Memory B cell (primary cell): ENCODE measurements around the gene AP5Z1.

Experiments used
- ATAC-seq: fragments of 150-1000 bp; cut with Tn5 transposase; 2 replicates; pipeline ENCODE4 v1.10.0; 2021; ENCODE audit warnings: low read depth, mild to moderate bottlenecking, moderate library complexity
- DNase-seq, 2 donors: peaks; one replicate each; pipeline ENCODE4 v3.0.0; 2022; ENCODE audit warnings: low spot score in 2 of 2
- H3K27ac Mint-ChIP-seq: one replicate; pipeline ENCODE4 v1.8.0; 2022; ENCODE audit warnings: mild to moderate bottlenecking, moderate library complexity, mixed read lengths
- H3K27me3 Mint-ChIP-seq: one replicate; pipeline ENCODE4 v1.8.0; 2022; ENCODE audit warnings: mixed read lengths
- H3K36me3 Mint-ChIP-seq: one replicate; pipeline ENCODE4 v1.8.0; 2022; ENCODE audit warnings: mild to moderate bottlenecking, mixed read lengths
- H3K4me1 Mint-ChIP-seq: one replicate; pipeline ENCODE4 v1.8.0; 2022; ENCODE audit warnings: mixed read lengths
- H3K4me3 Mint-ChIP-seq: one replicate; pipeline ENCODE4 v1.8.0; 2022; ENCODE audit warnings: mild to moderate bottlenecking, moderate library complexity, mixed read lengths
- H3K9me3 Mint-ChIP-seq: one replicate; pipeline ENCODE4 v1.8.0; 2022; ENCODE audit warnings: mixed read lengths

Gene AP5Z1

DNA sequence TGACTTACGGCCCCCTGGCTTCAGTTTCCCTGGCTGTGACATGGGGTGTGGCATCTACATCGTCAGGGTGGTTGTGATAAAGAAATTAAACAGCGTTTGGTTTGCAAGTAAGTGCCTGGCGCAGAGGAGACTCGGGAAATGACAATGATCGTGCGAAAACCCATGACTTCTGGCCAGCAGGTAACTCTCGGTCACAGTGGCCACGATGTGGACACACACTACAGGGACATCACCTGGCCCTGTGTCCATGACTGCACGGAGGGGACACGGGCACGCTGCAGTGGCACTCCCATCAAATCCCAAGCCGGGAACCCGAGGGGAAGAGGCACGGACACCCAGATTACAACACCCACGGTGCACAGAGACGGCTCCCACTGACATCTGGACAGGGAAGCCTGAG lies 57.8 kb downstream of the AP5Z1 start:
- no peak overlapping the region for H3K4me3 Mint-ChIP-seq

DNA sequence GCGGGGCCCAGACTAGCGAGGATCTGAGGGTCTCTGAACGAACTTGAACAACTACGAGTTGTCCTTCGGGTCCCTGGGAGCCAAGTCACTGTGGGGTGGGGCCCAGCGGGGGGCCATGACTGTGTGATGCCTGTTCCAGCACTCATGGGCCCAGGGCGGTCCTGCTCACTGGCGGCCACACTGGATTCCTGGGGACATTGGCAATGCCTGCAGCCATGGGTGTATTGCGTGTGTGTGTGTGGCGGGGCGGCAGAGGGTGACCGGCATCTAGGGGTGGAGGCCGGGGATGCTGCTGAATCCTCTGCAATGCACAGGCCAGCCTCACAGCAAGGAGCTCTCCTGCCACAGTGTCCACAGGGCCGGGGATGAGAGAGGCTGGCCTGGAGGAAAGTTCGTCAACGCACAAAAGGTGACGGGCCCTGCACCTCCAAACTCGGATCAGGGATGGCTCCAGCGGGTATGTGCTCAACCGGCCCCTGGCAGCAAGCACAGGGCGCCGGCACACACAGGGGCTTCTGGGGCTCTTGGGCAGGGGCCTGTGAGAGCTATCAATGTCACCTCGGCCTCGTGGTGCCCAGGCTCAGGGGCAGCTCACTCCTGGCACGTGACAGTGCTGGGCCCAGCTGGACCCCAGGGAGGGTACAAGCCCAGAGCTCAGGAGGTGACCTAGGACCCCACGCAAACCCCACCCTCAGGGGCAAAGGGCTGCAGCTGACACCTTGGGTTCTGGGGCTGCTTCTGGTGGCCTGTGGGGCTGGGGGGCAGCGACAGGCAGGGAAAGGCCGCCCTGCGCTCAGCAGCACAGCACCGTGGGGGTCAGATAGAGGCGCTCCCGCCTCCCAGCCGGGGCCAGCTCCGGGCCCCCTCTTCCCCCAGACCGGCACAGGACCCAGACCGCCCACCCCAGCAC lies 58.5 kb downstream of the AP5Z1 start:
- H3K27me3 Mint-ChIP-seq = peaks cover 6% of the 10 kb centered on the region
- no peak for DNase-seq
- H3K9me3 Mint-ChIP-seq = no peaks in the 10 kb centered on the region
- no peak overlapping the region for H3K27ac Mint-ChIP-seq
- H3K4me1 Mint-ChIP-seq = no peaks in the 10 kb centered on the region
- no peak overlapping the region for H3K4me3 Mint-ChIP-seq
- no peaks in the 10 kb centered on the region for H3K36me3 Mint-ChIP-seq
- no peak for ATAC-seq

More for the DNA sequence above, 57.8 kb downstream of the AP5Z1 start:
- ATAC-seq (no peak), DNase-seq (no peak)
- H3K36me3 Mint-ChIP-seq = no peaks in the 10 kb centered on the region
- H3K27ac Mint-ChIP-seq = no peak overlapping the region
- peaks cover 6% of the 10 kb centered on the region for H3K27me3 Mint-ChIP-seq
- no peaks in the 10 kb centered on the region for H3K9me3 Mint-ChIP-seq
- no peaks in the 10 kb centered on the region for H3K4me1 Mint-ChIP-seq

DNA sequence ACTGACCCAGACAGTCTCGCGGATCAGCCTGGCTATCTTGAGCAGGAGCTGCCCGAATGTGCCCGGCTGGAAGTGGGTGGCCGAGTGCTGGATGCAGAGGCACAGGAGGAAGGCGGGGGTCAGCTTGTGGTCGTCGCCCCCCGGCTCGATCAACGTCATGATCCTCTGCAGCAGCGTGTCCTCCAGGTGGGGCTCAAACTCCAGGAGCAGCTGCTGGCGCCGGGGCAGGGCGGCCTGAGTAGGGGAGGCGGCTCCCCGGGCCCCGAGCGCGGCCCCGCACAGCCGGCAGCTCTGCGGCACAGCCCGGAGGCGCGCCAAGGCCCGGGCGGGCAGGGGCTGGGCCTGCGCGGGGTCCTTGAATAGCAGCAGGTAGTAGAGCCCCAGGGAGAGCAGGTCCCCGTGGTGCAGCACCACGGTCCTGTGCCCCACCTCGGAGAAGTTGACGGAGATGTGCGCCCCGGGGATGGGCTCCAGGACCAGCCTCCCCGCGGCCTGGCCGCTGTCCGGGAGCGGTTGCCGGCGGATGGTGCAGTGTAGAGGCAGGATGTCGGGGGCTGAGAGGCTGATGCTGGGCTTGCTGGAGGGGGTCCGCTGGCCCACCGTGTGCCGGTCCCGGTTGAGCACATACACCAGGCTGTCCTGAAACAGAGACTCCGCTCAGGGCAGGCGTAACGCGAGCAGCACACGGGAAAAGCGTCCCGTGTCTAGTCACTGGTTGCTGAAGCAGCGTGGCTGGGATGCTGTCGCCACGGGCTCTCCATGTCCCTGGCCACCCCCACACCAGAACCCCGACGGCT lies 59.4 kb downstream of the AP5Z1 start:
- H3K4me3 Mint-ChIP-seq = no peak overlapping the region
- H3K9me3 Mint-ChIP-seq = no peaks in the 10 kb centered on the region
- peaks cover 6% of the 10 kb centered on the region for H3K27me3 Mint-ChIP-seq
- no peak overlapping the region for H3K27ac Mint-ChIP-seq
- no peaks in the 10 kb centered on the region for H3K4me1 Mint-ChIP-seq
- DNase-seq (no peak), ATAC-seq (no peak)
- H3K36me3 Mint-ChIP-seq = no peaks in the 10 kb centered on the region

DNA sequence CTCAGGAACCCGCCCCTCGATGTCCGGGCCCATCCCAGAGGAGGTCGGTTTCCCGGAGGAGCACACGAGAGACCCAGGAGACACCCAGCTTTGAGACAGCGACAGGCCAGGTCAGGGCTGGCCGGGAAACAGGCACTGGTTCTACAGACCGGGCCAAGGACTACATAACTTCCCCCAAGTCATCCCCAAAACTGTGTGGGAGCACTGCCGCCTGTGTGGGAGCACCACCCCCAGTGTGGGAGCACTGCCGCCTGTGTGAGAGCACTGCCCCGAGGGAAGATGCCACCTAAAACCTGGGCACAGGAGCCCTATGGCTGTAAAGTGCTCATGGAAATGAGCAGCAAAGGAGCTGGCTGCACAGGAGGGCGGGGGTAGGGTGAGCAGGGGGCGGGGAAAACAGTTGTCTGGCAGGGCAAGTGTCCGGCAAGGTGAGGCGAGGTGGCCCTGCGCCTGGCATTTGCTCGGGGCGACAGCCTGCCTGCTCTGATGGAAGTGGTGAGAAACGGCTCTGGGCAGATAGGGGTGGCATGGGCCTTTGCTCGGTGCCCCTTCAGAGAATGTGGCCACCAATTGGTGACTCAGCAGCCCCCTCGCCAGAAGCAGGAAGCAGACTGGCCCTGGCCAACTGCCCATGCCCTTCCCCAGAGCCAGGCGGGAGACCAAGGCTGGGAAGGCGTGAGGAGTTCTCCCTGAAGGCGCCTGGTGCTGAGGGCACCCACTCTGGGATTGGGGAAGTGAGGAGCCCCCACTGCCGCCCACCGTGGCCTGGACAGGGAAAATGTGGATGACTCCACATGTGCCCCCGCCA lies 60.2 kb downstream of the AP5Z1 start:
- Mint-ChIP-seq H3K9me3 (no peaks in the 10 kb centered on the region), H3K4me3 (no peak overlapping the region), H3K36me3 (no peaks in the 10 kb centered on the region), H3K27me3 (peaks cover 6% of the 10 kb centered on the region), H3K27ac (no peak overlapping the region), H3K4me1 (no peaks in the 10 kb centered on the region)
- ATAC-seq (no peak), DNase-seq (no peak)

DNA sequence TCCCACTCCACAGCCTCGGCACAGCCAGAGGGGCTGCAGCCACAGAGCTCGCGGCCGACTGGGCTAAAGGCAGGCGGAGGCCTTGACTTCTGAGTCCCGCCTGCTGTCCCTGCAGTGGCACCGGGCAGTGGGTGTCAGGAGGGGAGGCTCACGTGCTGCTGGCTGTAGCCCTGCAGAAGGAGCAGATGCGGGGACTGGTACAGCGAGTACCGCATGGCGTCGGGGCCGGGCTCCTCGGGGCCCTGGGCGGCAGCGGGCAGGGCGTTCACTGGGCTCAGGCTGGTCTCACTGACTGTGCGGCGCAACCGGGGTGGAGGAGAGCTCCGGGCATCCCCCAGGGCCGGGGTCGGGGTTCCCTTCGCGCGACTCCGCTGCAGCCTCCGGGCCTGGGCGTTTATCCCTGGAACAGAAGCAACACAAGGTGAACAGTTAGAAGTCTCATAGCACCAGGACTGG lies 60.8 kb downstream of the AP5Z1 start:
- DNase-seq = no peak
- no peaks in the 10 kb centered on the region for H3K9me3 Mint-ChIP-seq
- H3K27ac Mint-ChIP-seq = no peak overlapping the region
- no peaks in the 10 kb centered on the region for H3K4me1 Mint-ChIP-seq
- H3K4me3 Mint-ChIP-seq = no peak overlapping the region
- no peak for ATAC-seq
- H3K27me3 Mint-ChIP-seq = peaks cover 4% of the 10 kb centered on the region
- no peaks in the 10 kb centered on the region for H3K36me3 Mint-ChIP-seq

DNA sequence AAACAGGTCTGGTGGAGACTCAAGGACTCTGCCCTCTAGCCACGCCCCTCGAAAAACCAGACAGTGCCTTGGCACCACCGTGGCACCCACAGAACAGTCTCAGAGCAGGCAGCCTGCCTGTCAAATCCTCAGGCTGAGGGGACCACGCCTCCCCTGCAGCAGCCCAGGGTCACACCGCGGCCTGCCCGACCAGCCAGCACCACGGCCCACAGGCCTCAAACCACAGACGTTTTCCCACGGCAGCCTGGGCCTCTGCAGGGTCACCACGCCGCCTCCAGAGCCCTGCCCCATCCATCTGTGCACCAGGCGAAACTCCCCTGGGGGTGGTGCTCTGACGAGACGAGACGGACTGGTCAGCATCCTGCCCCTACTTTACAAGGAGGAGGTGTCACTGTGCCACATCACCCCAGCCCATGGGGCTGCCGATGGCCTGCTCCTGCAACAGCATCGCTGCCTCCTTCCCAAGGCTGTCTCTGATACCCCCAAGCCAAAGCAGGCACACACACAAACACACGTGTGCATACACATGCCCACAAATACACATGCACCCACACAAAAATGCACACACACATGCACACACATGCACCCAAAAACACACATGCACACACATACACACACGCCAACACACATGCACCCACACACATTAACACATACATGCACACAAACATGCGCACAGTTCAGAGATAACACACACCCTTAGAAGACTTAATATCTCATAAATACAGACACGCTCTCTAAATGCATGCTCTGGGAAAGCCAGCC lies 61.8 kb downstream of the AP5Z1 start:
- Mint-ChIP-seq H3K4me1 (no peaks in the 10 kb centered on the region), H3K27ac (no peak overlapping the region), H3K27me3 (peaks cover 3% of the 10 kb centered on the region), H3K36me3 (no peaks in the 10 kb centered on the region), H3K4me3 (no peak overlapping the region), H3K9me3 (no peaks in the 10 kb centered on the region)
- ATAC-seq (no peak), DNase-seq (no peak)

DNA sequence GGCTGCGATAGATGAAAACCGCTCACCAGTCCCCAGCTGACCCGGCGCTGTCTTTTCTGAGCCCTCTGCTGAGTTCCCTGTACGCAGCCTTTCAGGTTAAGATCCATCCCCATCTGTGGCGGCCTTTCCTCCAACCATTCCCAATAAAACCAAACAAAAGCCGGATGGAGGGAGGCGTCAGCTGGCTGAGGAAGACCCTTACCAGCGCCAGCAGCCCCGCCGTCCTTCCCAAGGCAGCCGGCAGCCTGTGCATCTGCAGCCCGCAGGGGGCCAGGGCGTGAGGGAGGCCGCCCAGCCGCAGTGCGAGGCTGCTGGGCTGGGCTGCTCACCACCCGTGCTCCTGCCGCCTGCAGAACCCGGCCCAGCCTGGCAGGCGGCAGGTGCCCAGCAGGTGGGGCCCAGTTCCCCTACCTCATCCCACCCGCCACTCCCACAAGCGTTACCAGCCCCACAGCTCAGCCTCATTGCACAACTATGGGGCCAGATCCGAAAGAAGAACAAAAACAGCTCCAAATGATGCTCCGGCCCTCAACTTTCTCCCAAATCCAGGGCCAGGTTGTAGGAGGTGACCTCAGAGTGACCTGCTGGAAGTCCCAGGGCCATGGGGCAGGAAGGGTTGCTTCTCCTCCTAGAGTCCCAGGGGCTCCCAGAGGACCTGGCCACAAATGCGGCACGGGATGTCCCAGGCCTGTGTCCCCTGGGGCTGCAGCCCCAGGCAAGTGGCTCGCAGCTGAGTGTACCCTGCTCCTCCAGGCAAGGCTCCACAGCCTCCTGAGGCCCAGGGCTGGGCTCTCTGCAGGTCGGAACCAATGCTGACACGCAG lies 62.6 kb downstream of the AP5Z1 start:
- no peak overlapping the region for H3K4me3 Mint-ChIP-seq
- no peaks in the 10 kb centered on the region for H3K36me3 Mint-ChIP-seq
- H3K9me3 Mint-ChIP-seq = no peaks in the 10 kb centered on the region
- no peak overlapping the region for H3K27ac Mint-ChIP-seq
- ATAC-seq (no peak), DNase-seq (no peak)
- no peaks in the 10 kb centered on the region for H3K4me1 Mint-ChIP-seq
- H3K27me3 Mint-ChIP-seq = peaks cover 5% of the 10 kb centered on the region

DNA sequence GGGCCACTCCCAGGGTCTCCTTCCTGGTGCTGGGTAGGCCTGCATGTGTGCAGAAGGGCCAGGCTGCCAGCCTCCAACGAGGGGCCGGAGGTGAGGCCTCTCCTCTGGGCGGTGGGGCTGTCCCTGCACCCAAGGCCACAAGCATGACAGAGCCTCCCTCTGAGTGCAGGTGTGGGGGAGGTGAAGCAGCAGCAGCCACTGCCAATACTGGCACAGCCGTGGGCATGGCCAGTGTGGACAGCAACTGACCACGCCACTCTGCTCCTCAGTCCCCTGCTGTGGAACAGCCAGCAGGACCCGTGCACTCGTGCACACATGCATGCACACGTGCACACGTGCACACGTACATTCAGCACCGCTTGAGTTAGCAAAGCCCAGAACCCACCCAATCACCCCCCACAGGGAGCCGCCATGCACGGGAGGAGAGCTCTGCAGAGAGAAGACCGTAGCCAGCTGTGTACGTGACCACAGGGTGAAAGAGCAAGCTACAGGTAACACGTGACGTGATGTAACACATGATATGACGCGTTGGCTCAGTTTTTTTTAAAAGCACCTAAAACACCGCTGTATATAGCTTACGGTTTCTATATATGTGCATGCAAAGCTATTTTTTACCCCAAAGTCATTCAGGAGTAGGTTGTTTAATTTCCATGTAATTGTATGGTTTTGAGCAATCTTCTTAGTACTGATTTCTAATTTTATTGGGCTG lies 63.4 kb downstream of the AP5Z1 start:
- no peaks in the 10 kb centered on the region for H3K4me1 Mint-ChIP-seq

DNA sequence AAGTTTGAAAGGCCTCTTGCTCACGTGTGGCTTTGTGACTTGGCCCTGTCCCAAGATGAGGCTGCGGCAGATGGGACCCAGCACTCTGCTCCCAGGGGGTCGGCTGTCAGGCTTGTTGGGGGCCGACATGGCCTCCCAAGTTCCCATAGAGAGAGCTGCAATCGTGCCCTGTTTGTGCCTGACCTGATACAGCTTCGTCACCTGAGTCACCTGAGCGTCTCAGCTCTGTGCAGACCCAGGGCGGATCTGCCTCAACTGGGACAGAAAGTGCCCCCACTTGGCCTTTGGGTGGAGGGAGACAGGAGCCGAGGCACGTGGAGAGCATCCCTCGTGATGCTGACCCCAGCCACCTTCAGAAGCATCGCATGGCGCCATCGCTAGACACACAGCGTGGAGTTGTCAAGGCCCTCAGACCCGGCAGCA lies 64.7 kb downstream of the AP5Z1 start:
- Mint-ChIP-seq H3K27ac (no peak overlapping the region), H3K9me3 (no peaks in the 10 kb centered on the region)

More for the DNA sequence above, 63.4 kb downstream of the AP5Z1 start:
- DNase-seq (no peak), ATAC-seq (no peak)
- no peak overlapping the region for H3K27ac Mint-ChIP-seq
- H3K36me3 Mint-ChIP-seq = no peaks in the 10 kb centered on the region
- H3K4me3 Mint-ChIP-seq = no peak overlapping the region
- H3K27me3 Mint-ChIP-seq = peaks cover 5% of the 10 kb centered on the region
- H3K9me3 Mint-ChIP-seq = no peaks in the 10 kb centered on the region

More for the DNA sequence above, 64.7 kb downstream of the AP5Z1 start:
- Mint-ChIP-seq H3K4me3 (no peak overlapping the region), H3K27me3 (peaks cover 8% of the 10 kb centered on the region), H3K36me3 (no peaks in the 10 kb centered on the region), H3K4me1 (no peaks in the 10 kb centered on the region)
- DNase-seq (no peak), ATAC-seq (no peak)
